GM12873 (cell line): Measurements from ENCODE around the gene SLC31A2.

Experiments
- CTCF ChIP-seq: IDR thresholded peaks from 2 replicates; pipeline ENCODE4 v1.5.1; 2012; ENCODE audit warnings: low read depth, mild to moderate bottlenecking, moderate library complexity, low read length, control low read depth; ENCODE audit not compliant: insufficient read depth; ENCODE audit errors: missing control alignments

Gene SLC31A2

GRCh38 chr9:113158446-113158845, 7.6 kb downstream of the SLC31A2 start:
- TF ChIP-seq CTCF: no peak

GRCh38 chr9:113160571-113160970, 9.8 kb downstream of the SLC31A2 start:
- TF ChIP-seq CTCF: no peak

- no peak for TF ChIP-seq CTCF
These were observed 12.2 kb downstream of the SLC31A2 start for GRCh38 chr9:113163001-113163400.

- TF ChIP-seq CTCF: no peak
These were observed 13.9 kb downstream of the SLC31A2 start for GRCh38 chr9:113164536-113165300.

GRCh38 chr9:113166039-113166438, 15.2 kb downstream of the SLC31A2 start:
- TF ChIP-seq CTCF: no peak

GRCh38 chr9:113168809-113169208, 18.0 kb downstream of the SLC31A2 start:
- TF ChIP-seq CTCF: no peak

GRCh38 chr9:113173341-113173740, 22.5 kb downstream of the SLC31A2 start:
- TF ChIP-seq CTCF: no peak
